Neural cell (in vitro differentiated cells): ENCODE results near the gene TNFAIP3.

Experiments used
- CTCF ChIP-seq: fragments of 450-650 bp; IDR thresholded peaks from 2 replicates; pipeline ENCODE4 v1.5.1; 2014; ENCODE audit warnings: antibody characterized with exemption, mild to moderate bottlenecking, moderate library complexity; ENCODE audit not compliant: poor library complexity, severe bottlenecking
- EP300 ChIP-seq: fragments of 450-650 bp; conservative IDR thresholded peaks from 2 replicates; pipeline ENCODE4 v1.6.1; 2014; ENCODE audit warnings: antibody characterized with exemption, mild to moderate bottlenecking, moderate library complexity; ENCODE audit not compliant: poor library complexity, severe bottlenecking
- EZH2 ChIP-seq: fragments of 200-600, 300-800 bp; shearing (Covaris generic), sonication (generic); IDR thresholded peaks from 2 replicates; pipeline ENCODE4 v1.6.1; 2014; ENCODE audit warnings: antibody characterized with exemption, low read length, borderline replicate concordance, mild to moderate bottlenecking; ENCODE audit not compliant: insufficient read depth, poor library complexity, severe bottlenecking
- MXI1 ChIP-seq: fragments of 450-650 bp; conservative IDR thresholded peaks from 2 replicates; pipeline ENCODE4 v1.6.1; 2014; ENCODE audit warnings: antibody characterized with exemption, mild to moderate bottlenecking; ENCODE audit not compliant: poor library complexity, severe bottlenecking
- POLR2AphosphoS5 ChIP-seq: IDR thresholded peaks from 2 replicates; pipeline ENCODE4 v1.6.1; 2012
- RAD21 ChIP-seq: fragments of 450-650 bp; conservative IDR thresholded peaks from 2 replicates; pipeline ENCODE4 v1.6.1; 2014; ENCODE audit warnings: antibody characterized with exemption, mild to moderate bottlenecking, moderate library complexity
- REST ChIP-seq: IDR thresholded peaks from 2 replicates; pipeline ENCODE4 v1.6.1; 2012; ENCODE audit warnings: borderline replicate concordance
- SMC3 ChIP-seq: fragments of 450-650 bp; conservative IDR thresholded peaks from 2 replicates; pipeline ENCODE4 v1.6.1; 2014; ENCODE audit warnings: antibody characterized with exemption, mild to moderate bottlenecking, moderate library complexity; ENCODE audit not compliant: poor library complexity
- TAF1 ChIP-seq: IDR thresholded peaks from 2 replicates; pipeline ENCODE4 v1.6.1; 2012; ENCODE audit warnings: low read depth

GRCh38 chr6:137871831-137872454, 4.9 kb downstream of the TNFAIP3 start:
- no peak for TF ChIP-seq EZH2
- no peak for TF ChIP-seq POLR2AphosphoS5
- no peak for TF ChIP-seq MXI1
- no peak for TF ChIP-seq TAF1
- TF ChIP-seq CTCF, result no peak
- TF ChIP-seq RAD21, result no peak
- TF ChIP-seq SMC3, result no peak
- TF ChIP-seq REST, result no peak
- TF ChIP-seq EP300, result no peak
